GM19467 (cell line): ENCODE results near the gene TMPRSS9.
"Not testable (repeated sequence)": the region's sequence is repeated elsewhere in the genome, so short reads cannot be mapped to it uniquely, and the experiment has no call there.

ENCODE experiments used
- ATAC-seq: cut with Tn5 transposase; IDR thresholded peaks from one replicate; pipeline ENCODE4 v1.9.1; 2021; ENCODE audit warnings: mild to moderate bottlenecking, moderate library complexity; ENCODE audit not compliant: unreplicated experiment

The TMPRSS9 gene

GRCh38 chr19:2389594-2389993, 29.5 kb downstream of the TMPRSS9 start:
- ATAC-seq = no peak

GRCh38 chr19:2391118-2391725, 31.2 kb downstream of the TMPRSS9 start:
- ATAC-seq = no peak

GRCh38 chr19:2392366-2392765, 32.3 kb downstream of the TMPRSS9 start:
- ATAC-seq = no peak

GRCh38 chr19:2392899-2393298, 32.8 kb downstream of the TMPRSS9 start:
- not testable (repeated sequence) for ATAC-seq

- ATAC-seq = no peak
Observed at GRCh38 chr19:2394054-2394441, 34.0 kb downstream of the TMPRSS9 start.

- ATAC-seq = no peak
Observed at GRCh38 chr19:2394442-2395292, 34.6 kb downstream of the TMPRSS9 start.

- ATAC-seq = not testable (repeated sequence)
Observed at GRCh38 chr19:2395293-2395829, 35.3 kb downstream of the TMPRSS9 start.

- not testable (repeated sequence) for ATAC-seq
Observed at GRCh38 chr19:2397173-2397572, 37.1 kb downstream of the TMPRSS9 start.

GRCh38 chr19:2398735-2399305, 38.8 kb downstream of the TMPRSS9 start:
- ATAC-seq = no peak

GRCh38 chr19:2399582-2399981, 39.5 kb downstream of the TMPRSS9 start:
- ATAC-seq = no peak

- ATAC-seq = no peak
Observed at GRCh38 chr19:2408247-2408646, 48.2 kb downstream of the TMPRSS9 start.

- ATAC-seq = no peak
Observed at GRCh38 chr19:2409352-2409912, 49.4 kb downstream of the TMPRSS9 start.

GRCh38 chr19:2410023-2410422, 50.0 kb downstream of the TMPRSS9 start:
- no peak for ATAC-seq

GRCh38 chr19:2411709-2412108, 51.6 kb downstream of the TMPRSS9 start:
- ATAC-seq = no peak

GRCh38 chr19:2412449-2412848, 52.4 kb downstream of the TMPRSS9 start:
- no peak for ATAC-seq

GRCh38 chr19:2413159-2413558, 53.1 kb downstream of the TMPRSS9 start:
- ATAC-seq = no peak

- no peak for ATAC-seq
Observed at GRCh38 chr19:2413629-2414028, 53.6 kb downstream of the TMPRSS9 start.

- ATAC-seq = no peak
Observed at GRCh38 chr19:2415281-2415972, 55.4 kb downstream of the TMPRSS9 start.

- ATAC-seq = no peak
Observed at GRCh38 chr19:2415973-2416319, 55.9 kb downstream of the TMPRSS9 start.

- no peak for ATAC-seq
Observed at GRCh38 chr19:2416321-2417097, 56.4 kb downstream of the TMPRSS9 start.
